ENCODE data around the gene DPYSL5.

Gene DPYSL5

DNA sequence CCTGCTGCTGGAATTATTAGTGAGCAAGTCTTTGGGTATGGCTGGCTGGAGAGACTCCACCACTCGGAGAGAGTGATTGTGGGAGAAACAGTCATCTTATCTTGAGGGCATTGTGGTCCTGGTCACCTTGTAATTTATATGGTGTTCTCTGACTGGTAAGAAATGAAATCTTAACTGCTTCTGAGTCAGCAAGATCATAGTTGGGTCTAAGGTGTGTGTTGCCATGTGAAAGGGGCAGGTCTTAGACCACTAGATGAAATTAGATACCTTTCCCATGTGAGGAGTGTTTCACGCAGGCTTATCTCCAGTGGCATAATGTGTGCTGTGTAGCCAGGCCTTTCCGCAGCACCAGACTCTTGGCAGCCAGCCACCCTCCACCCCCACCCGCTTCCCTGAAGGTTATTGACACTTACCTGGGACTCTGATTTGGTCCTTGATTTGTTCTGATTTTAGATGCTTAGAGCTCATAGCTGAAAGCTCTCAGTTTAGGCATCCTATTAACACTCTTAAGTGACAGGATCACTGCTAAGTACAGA, 130.2 kb downstream of the DPYSL5 start:
- TF ChIP-seq POLR2A (IDR thresholded peaks at IDR 0.05; ENCODE audit: low read depth, low read length) (no peak), TAF1 (IDR thresholded peaks at IDR 0.05; ENCODE audit: borderline replicate concordance, low read depth, low read length) (no peak), POLR2AphosphoS5 (IDR thresholded peaks at IDR 0.05; ENCODE audit: low read depth, low read length) (no peak)
- FAIRE-seq = no peak
- DNase-seq (ENCODE audit: insufficient read length) = no peak

DNA sequence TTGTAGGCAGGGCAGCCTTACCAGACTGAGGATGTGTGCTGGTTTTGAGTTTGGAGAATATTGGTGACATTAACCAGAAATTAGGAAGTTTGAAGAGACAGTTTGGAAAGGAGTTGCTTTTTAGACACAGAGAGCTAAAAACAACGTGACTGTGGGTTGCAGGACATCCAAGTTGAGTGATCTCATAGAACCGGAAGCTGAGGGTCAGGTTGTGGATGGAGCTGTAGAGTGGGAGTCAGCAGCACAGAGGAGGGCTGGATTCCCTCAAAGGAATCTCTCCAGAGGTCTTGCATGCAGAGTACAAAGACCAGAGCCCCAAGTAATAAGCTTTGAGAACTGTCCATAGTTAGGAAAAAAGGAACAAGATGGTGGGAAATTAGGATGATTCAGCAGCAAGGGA, 131.8 kb downstream of the DPYSL5 start:
- TF ChIP-seq POLR2AphosphoS5 (IDR thresholded peaks at IDR 0.05; ENCODE audit: low read depth, low read length) (no peak), TAF1 (IDR thresholded peaks at IDR 0.05; ENCODE audit: borderline replicate concordance, low read depth, low read length) (no peak), POLR2A (IDR thresholded peaks at IDR 0.05; ENCODE audit: low read depth, low read length) (no peak)
- FAIRE-seq (no peak), DNase-seq (ENCODE audit: insufficient read length) (no peak)

DNA sequence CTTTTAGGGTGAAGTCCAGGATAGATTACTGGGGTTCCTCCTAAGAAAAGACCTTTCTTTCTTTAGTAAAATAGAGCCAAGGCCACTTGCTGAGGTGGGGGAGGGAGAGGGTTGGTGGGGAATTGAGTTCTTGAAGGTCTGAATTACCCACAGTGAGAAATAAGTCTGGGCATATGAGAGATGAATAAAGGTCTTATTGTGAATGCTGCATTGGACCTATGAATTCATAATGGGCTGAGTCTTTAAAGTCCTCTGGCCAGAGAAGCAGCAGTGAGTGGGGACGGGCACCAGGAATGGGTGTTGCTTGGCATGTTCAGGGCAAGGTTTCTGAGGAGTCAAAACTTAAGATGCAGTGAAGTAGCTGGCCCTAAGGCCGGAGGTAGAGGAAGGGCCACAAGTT, 133.0 kb downstream of the DPYSL5 start:
- FAIRE-seq = no peak
- TF ChIP-seq TAF1 (IDR thresholded peaks at IDR 0.05; ENCODE audit: borderline replicate concordance, low read depth, low read length) (no peak), POLR2AphosphoS5 (IDR thresholded peaks at IDR 0.05; ENCODE audit: low read depth, low read length) (no peak), POLR2A (IDR thresholded peaks at IDR 0.05; ENCODE audit: low read depth, low read length) (no peak)

DNA sequence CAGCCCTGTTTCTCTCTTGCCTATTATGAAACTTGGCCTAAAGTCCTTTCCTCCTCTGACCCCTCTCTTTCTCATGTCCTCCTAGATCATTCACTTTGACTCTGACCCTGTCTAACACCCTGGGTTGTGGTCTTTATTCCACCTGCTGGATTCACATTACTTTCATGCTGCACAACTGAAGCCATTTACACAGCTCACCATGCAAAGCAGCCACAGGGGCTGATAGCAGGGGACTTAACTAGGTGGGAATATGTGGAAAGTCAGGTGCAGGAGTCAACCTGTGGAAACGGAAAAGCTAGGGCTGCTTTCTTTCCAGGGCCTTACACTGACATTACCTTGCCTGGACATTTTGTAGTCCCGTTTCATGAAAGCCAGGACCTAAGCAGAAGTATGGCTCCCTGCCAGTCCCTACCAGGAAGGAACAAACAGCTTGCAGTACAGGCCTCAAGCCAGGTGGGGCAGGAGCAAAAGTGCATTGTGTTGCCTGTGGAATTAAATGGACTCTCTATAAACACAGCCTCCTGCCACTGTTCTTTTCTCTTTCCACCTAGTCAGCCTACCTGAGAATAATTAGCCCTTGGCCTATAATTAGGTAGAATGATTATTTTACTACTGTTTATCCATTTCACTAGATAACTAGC, 134.3 kb downstream of the DPYSL5 start:
- no peak for DNase-seq (ENCODE audit: insufficient read length)
- TF ChIP-seq TAF1 (IDR thresholded peaks at IDR 0.05; ENCODE audit: borderline replicate concordance, low read depth, low read length) (no peak), POLR2AphosphoS5 (IDR thresholded peaks at IDR 0.05; ENCODE audit: low read depth, low read length) (no peak), POLR2A (IDR thresholded peaks at IDR 0.05; ENCODE audit: low read depth, low read length) (no peak)
- no peak for FAIRE-seq

More for the DNA sequence above, 133.0 kb downstream of the DPYSL5 start:
- no peak for DNase-seq (ENCODE audit: insufficient read length)

DNA sequence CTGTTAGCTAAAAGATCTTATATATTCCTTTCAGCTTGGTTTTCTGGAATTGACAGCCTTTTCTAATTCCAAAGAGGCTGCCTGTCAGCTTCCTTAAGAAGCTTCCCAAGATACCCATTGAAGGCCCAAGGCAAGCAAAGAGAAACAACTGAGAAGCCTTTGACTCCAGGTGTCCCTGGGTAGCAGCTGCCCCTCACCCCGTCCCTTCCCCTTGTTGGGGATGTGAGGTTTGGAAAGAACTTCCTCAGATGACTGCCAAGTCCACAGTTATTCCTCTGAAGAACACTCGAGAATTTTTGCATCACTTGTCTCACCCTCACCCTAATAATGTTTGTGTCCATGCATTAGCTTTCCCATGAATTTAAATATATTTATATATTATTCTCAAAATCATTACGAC, 135.8 kb downstream of the DPYSL5 start:
- DNase-seq (ENCODE audit: insufficient read length) = no peak
- no peak for TF ChIP-seq TAF1 (IDR thresholded peaks at IDR 0.05; ENCODE audit: borderline replicate concordance, low read depth, low read length)
- TF ChIP-seq POLR2A (IDR thresholded peaks at IDR 0.05; ENCODE audit: low read depth, low read length) = no peak
- TF ChIP-seq POLR2AphosphoS5 (IDR thresholded peaks at IDR 0.05; ENCODE audit: low read depth, low read length) = no peak
- no peak for FAIRE-seq

DNA sequence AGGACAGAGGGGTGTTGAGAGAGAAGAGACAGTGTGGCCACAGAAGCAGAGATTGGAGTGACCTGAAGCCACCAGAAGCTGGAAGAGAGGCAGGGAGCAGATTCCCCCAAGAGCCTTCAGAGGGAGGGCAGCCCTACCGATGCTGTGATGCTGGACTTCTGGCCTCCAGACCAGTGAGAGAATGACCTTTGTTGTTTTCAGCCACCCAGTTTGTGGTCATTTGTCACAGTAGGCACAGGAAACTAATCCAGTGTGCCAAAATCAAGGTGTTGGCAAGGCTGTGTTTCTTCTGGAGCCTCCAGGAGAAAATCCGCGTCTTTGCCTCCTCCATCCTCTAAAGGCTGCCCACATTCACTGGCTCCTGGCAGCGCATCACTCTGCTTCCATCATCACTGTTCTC, 137.9 kb downstream of the DPYSL5 start:
- TF ChIP-seq POLR2A (IDR thresholded peaks at IDR 0.05; ENCODE audit: low read depth, low read length) (no peak), TAF1 (IDR thresholded peaks at IDR 0.05; ENCODE audit: borderline replicate concordance, low read depth, low read length) (no peak), POLR2AphosphoS5 (IDR thresholded peaks at IDR 0.05; ENCODE audit: low read depth, low read length) (no peak)
- DNase-seq (ENCODE audit: insufficient read length) (no peak), FAIRE-seq (no peak)

DNA sequence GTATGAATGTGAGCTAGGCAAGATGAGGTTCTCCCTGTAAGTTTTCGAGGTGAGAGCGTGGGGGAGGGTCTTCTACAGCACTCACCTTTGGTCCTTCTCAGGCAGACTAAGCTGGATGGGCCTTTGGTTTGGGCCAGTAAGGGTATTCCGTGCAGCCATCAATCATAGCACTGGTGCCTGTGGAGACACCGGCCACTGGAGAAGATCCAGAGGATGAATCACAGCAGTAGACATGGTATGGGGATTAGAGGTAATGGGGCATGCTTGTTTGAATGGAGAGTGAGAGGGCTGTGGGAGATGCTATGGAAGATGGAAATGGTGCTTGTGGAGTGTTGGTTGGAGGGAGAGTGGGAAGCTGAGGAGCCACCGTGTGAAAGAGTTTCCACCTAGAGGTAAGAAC, 138.6 kb downstream of the DPYSL5 start:
- DNase-seq (ENCODE audit: insufficient read length) (no peak), FAIRE-seq (no peak)
- TF ChIP-seq POLR2A (IDR thresholded peaks at IDR 0.05; ENCODE audit: low read depth, low read length) (no peak), POLR2AphosphoS5 (IDR thresholded peaks at IDR 0.05; ENCODE audit: low read depth, low read length) (no peak), TAF1 (IDR thresholded peaks at IDR 0.05; ENCODE audit: borderline replicate concordance, low read depth, low read length) (no peak)

DNA sequence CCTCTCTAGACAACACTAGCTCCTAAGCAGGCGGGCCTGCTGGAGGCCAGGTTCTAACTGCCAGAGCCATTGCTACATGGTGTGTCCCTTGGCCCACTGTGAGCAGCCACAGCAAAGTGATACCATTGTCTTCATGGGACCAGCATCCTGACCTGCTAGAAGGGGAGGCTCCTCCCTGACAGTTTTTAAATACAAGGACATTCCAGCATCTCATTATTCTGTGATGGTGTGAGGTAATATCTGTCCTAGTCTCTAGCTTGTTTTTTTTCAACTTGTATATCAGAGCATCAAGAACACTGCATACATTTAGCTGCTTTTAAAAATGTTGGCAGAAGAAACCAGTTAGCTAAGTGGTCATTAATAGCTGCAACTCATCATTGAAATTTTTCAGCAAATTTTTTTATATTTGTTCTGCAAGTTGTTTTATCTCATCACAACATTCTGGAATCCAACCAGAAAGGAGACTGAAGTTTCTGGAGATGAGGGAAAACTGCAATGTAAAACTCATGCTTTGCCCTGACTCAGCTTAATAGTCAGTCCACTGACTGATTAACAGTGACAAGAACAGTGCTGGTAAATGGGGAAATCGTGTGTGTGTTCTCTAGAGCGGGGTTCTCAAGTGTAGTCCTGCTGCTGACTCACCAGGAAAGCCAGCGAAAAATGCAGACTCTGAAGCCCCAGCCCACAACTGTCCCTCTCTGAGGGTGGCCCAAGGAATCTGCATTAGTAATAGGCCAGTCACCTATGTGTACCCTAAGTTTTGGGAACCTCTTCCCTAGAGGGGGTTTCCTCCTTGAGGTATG, 140.3 kb downstream of the DPYSL5 start:
- TF ChIP-seq POLR2AphosphoS5 (IDR thresholded peaks at IDR 0.05; ENCODE audit: low read depth, low read length) = no peak
- TF ChIP-seq POLR2A (IDR thresholded peaks at IDR 0.05; ENCODE audit: low read depth, low read length) = no peak
- TF ChIP-seq TAF1 (IDR thresholded peaks at IDR 0.05; ENCODE audit: borderline replicate concordance, low read depth, low read length) = no peak
- DNase-seq (ENCODE audit: insufficient read length) = no peak
- FAIRE-seq = no peak

DNA sequence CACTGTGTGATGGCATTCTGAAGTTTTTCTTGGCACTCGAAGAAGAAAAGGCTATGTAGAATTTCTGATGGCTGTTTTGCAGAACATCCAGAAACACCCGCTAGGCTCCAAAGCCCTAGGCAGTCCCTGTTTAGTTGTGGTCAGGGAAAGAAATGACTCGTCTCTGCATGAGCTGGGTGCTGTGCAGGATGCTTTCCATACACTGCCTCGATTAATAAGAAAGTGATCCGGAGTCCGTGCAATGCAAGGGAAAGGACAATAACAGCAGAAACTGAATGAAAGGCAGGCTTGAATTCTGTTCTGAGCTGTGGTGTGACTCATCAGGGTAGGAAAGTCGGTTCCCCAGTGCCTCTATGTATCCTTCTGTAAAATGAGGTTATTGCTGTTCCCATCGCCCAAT, 141.2 kb downstream of the DPYSL5 start:
- DNase-seq (ENCODE audit: insufficient read length) (no peak), FAIRE-seq (no peak)
- no peak for TF ChIP-seq POLR2AphosphoS5 (IDR thresholded peaks at IDR 0.05; ENCODE audit: low read depth, low read length)
- no peak for TF ChIP-seq TAF1 (IDR thresholded peaks at IDR 0.05; ENCODE audit: borderline replicate concordance, low read depth, low read length)
- no peak for TF ChIP-seq POLR2A (IDR thresholded peaks at IDR 0.05; ENCODE audit: low read depth, low read length)

DNA sequence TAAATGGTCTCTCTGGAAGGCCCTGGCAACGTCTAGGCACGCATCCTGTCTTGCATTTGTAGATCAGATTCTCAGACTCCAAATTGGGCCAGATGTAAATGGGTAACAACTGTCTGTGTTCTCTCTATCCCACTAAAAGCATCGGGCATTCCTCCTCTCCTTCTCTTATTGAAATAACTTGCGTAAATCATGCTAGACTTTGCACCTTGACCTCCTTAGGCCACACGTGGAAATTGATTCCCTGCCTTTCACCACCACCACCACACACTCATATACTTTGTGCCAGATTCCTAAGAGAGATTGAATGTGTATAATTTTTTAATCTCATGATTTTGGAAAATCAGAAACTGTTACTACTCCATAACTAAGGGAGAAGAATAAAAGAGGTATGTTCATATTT, 143.8 kb downstream of the DPYSL5 start:
- DNase-seq (ENCODE audit: insufficient read length) (no peak), FAIRE-seq (no peak)
- TF ChIP-seq TAF1 (IDR thresholded peaks at IDR 0.05; ENCODE audit: borderline replicate concordance, low read depth, low read length) = no peak
- TF ChIP-seq POLR2AphosphoS5 (IDR thresholded peaks at IDR 0.05; ENCODE audit: low read depth, low read length) = no peak
- no peak for TF ChIP-seq POLR2A (IDR thresholded peaks at IDR 0.05; ENCODE audit: low read depth, low read length)

DNA sequence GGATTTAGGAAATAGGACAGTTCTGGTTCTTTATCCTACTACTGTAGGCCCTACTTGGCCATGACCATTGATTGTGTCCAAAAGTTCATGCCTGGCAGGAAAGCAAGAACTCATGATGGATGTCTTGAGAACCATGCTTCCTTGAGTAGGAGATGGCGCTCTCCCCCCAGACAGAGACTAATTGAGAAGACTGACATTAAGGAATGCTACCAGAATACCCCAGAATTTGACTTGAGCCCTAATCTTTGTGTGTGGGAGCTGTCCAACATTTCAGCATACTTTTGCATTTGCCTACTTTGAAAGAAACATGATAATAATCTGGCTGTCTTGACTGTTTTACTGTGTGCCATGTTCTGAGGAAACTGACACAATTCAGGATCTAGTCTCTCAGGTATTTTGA, 145.8 kb downstream of the DPYSL5 start:
- no peak for FAIRE-seq
- TF ChIP-seq POLR2A (IDR thresholded peaks at IDR 0.05; ENCODE audit: low read depth, low read length) (no peak), TAF1 (IDR thresholded peaks at IDR 0.05; ENCODE audit: borderline replicate concordance, low read depth, low read length) (no peak), POLR2AphosphoS5 (IDR thresholded peaks at IDR 0.05; ENCODE audit: low read depth, low read length) (no peak)
- no peak for DNase-seq (ENCODE audit: insufficient read length)

DNA sequence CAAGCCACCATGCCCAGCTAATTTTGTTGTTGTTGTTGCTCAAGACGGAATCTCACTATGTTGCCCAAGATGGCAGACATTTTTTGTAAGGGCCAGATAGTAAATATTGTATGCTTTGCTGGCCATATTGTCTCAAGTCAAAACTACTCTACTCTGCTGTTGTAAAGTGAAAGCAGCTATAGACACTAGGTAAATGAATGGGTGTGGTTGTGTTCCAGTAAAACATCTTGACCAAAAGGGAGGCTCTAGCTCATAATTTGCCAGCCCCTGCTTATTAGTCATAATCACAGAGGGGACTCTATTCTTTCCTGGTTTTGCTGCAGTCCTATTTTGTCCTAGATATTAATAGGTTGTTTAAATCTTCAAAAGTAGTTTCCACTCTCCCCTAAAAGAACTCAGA, 147.1 kb downstream of the DPYSL5 start:
- DNase-seq (ENCODE audit: insufficient read length) = no peak
- TF ChIP-seq POLR2A (IDR thresholded peaks at IDR 0.05; ENCODE audit: low read depth, low read length) = no peak
- TF ChIP-seq TAF1 (IDR thresholded peaks at IDR 0.05; ENCODE audit: borderline replicate concordance, low read depth, low read length) = no peak
- FAIRE-seq = no peak
